Loucy (cell line): ENCODE measurements around the gene UBE2G1.

Experiments used
- CTCF ChIP-seq: fragments of 200-600 bp; sonication (generic); conservative IDR thresholded peaks from 2 replicates; pipeline ENCODE4 v1.5.1; 2014; ENCODE audit warnings: mild to moderate bottlenecking, antibody characterized with exemption, low read length
- EZH2phosphoT487 ChIP-seq: fragments of 200-600 bp; IDR thresholded peaks from 2 replicates; pipeline ENCODE4 v1.6.1; 2018; ENCODE audit warnings: antibody characterized with exemption, mild to moderate bottlenecking, moderate library complexity, borderline replicate concordance

GRCh38 chr17:4267402-4267801 is 99.1 kb downstream of the UBE2G1 start:
- no peak for TF ChIP-seq CTCF
- no peak for TF ChIP-seq EZH2phosphoT487
